Stimulated activated CD8-positive, alpha-beta memory T cell treated with anti-CD3 and anti-CD28 coated beads, Interleukin-7, amount 100 ng/mL, for 48 hours (primary cell): ENCODE results near the gene RAP1GAP.

Source experiments
- DNase-seq, 2 donors: peaks; one replicate each; pipeline ENCODE4 v3.0.0-alpha.2; 2020; ENCODE audit warnings: low read depth in 1 of 2; ENCODE audit errors: extremely low read depth in 1 of 2

RAP1GAP gene

GRCh38 chr1:21669258-21670058 is at the start of gene RAP1GAP:
TSS of gene RAP1GAP (minus strand) at chr1:21669357. CDS start at chr1:21620032, 49,325 bp downstream.
- DNase-seq = no peak

GRCh38 chr1:21716169-21716568 is 47.0 kb upstream of the RAP1GAP start:
- no peak for DNase-seq

DNA sequence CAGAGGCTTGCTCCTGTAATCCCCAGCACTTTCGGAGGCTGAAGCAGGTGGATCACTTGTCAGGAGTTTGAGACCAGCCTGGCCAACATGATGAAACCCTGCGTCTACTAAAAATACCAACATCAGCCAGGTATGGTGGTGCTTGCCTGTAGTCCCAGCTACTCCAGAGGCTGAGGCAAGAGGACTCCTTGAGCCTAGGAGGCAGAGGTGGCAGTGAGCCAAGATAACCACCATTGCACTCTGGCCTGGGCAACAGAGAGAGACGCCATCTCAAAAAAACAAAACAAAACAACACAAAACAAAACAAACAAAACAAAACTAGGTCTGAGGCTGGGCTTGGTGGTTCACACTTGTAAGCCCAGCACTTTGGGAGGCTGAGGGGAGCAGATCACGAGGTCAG is 38.7 kb upstream of the RAP1GAP start:
- DNase-seq = no peak

- DNase-seq = no peak
Observed at GRCh38 chr1:21707086-21707840, 38.1 kb upstream of the RAP1GAP start.

DNA sequence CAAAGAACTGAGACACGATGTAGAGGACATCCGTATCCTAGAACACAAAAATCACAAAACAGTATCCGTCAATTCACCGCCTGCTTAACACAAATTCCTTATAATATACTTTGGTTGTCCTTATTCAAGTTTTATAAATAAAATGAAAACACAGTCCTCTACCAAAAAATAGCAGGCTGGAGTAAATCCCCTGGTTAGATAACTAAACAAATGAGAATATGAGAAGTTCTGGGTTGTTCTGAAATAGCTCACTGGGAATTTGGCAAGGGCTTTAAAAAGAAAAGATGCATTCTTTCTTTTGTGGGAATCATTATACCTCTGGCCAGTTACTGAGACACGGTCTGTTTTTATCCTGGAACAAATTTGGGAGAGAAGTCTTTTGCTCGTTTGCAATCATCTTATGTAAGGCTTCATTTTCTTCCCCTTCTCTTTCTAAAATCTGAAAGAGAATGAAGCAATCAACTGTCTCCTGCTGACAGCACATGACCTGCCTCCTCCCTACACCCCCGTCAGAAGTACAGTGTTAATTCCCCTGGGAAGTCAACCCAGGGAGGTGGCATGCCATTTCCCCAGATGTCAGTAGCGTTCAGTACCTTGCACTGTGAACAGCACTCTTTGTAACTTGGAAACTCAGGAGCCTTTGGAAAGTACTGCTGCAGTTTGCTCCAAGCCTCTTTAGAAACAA is 37.1 kb upstream of the RAP1GAP start:
- DNase-seq = no peak

DNA sequence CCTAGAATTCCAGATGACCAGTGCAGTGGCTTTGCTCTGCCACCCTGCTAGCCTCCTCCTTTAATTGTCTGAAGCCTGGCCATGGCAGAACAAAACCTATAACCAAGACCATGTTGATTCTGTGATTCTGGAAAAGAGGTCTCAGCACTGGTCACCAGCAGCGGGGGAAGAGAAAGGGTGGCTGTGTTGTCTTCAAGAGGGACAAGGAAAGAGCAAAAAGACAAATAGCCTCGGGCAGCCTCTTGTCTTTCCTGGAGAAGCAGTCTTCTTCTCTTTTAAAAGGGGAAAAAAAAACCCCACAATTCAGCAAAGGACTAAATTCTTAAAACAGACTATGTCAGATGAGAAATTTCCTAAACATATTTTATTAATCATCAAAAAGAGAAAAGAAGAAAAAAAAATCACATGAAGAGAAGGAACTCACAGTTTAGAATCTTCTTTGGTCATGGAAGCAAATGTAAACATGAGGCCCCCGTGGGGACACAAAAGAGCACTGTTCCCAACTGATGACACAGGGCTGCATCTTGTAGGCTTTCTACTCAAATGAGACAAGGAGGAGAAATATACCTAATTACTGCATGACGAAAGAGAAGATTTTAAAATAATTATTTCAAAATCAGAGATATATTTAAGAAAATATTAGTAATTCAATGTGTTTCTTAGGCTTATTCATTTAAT is 36.3 kb upstream of the RAP1GAP start:
- no peak for DNase-seq

GRCh38 chr1:21704145-21704544 is 35.0 kb upstream of the RAP1GAP start:
- DNase-seq = no peak

DNA sequence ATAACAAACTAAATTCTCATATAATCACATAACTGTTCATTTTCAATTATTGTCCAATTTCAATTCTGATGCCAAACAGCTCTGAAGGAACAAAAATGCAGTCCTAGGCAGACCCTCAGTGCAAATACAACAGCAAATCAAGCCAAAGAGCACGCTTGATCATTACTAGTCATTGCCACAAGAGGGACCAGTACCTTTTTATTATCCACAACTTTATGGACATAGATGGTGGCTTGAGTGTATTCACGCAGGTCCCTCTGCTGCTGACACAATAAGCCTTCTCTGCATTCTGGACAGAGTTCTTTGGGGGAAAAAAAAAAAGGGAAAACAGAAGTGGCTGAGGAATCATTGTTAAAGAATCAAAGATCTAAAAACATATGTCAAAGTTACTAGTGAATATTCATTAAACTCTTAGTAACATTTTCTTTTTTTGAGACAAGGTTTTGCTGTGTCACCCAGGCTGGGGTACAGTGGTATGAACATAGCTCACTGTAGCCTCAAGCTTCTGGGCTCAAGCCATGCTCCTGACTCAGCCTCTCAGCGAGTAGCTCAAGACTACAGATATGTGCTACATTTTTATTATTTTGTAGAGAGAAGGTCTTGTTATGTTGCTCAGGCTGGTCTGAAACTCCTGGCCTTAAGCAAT is 34.3 kb upstream of the RAP1GAP start:
- no peak for DNase-seq

GRCh38 chr1:21702780-21703179 is 33.6 kb upstream of the RAP1GAP start:
- no peak for DNase-seq

- DNase-seq = no peak
Observed at GRCh38 chr1:21701401-21701800, 32.2 kb upstream of the RAP1GAP start.

- DNase-seq = no peak
Observed at GRCh38 chr1:21700094-21700493, 30.9 kb upstream of the RAP1GAP start.

DNA sequence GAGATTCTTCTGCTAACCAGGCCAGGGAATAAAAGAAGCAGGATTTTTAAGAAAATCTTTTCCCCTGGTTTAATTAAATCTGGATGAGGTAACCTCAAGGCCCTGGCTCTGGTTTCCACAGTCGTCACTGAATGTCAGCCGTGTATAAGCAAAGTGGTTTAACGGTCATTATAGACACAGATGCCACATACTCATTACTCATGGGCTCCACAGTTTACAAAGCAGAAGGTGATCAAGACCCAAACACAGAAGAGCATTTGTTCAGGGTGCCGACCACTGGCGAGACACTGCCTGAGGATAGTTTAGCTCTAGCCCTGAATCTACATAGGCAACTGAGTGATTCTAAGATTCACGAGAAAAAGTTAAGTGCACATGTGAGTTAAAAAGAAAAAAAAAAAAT is 27.8 kb upstream of the RAP1GAP start:
- DNase-seq = no peak

DNA sequence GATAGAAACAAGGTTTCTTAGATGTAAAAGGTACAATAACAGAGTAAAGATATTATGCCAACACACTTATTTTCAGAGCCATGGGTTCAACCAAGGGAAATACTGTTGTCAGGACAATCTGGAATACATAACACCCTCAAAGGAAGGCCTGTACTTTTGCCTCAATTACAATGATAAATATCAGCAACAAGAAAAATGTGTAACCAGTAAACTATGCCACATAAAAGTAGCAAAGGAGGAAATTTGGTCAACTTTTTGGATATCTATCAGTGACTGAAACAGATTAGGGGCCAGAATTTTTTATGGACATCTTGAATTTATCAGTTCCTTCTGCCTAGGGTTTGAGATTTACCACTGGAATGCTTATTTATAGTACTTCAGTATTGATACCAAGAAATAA is 24.6 kb upstream of the RAP1GAP start:
- DNase-seq = no peak

DNA sequence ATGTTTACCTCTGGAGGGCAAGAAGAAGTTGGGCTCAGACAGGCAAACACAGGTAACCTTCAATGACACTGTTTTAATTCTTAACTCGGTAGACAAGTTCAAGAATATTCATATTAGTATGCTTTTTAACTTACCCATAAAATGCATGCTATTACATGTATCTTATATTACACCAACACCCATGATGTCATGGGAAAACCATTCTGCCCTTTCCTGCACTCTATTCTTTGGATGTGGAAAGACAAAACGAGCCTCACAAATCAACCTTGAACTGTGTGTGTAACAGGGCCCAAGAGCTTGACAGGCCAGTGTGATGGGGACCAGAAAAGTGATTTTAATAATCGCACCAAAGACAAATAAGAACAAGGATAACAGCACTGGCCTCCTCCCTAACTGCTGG is 22.6 kb upstream of the RAP1GAP start:
- no peak for DNase-seq

GRCh38 chr1:21689661-21690372 is 20.7 kb upstream of the RAP1GAP start:
- no peak for DNase-seq

DNA sequence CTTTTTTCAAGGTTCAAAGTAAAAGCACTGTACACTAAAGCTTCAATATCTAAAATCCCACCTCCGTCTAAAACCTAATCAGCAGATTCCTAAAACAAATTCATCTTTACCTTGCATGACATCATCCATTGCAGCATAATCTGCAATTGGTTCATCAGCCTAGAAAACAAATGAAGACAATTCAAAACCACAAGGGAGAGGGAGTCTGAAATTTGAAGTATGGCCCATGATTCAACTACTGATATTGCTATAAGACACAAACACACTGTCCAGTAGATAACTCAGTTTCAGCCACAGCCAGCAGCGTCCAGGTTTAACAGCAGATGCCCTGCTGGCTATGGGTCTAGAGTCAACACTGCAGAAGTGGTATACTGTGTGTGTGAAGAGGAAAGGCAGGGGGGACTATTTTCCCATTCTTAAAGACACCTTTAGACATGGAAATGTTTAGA is 17.9 kb upstream of the RAP1GAP start:
- no peak for DNase-seq

- no peak for DNase-seq
Observed at GRCh38 chr1:21685946-21686678, 17.0 kb upstream of the RAP1GAP start.

GRCh38 chr1:21681426-21681825 is 12.3 kb upstream of the RAP1GAP start:
- DNase-seq = no peak

DNA sequence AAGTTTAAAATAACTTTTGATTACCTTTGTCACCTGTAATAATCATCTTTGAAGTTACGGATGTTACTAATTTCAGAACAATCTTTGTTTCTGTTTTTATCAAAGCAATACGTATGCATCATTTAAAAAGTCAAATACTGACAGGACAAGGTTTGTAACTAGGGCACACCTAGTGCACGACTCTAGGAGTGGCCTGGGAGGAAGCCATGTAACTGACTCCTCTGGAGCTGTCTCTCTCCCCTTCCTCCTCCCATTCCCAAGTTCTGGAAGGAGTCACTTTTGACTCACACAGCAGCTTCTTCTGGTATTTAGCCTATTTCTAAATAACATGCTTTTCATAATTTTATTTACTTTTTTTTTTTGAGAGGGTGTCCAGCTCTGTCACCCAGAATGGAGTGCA is 11.8 kb upstream of the RAP1GAP start:
- no peak for DNase-seq
